ENCODE measurements around the gene NCBP2L. TPM values are rescaled to one million over a fixed set of nuclear protein-coding genes. Genes with fewer than 3 reads are reported as not detected.

Gene NCBP2L
- not detected for total RNA-seq

GRCh38 chrX:107777536-107777832, at the start of gene NCBP2L:
Gene NCBP2L (plus strand): TSS chrX:107777733. CDS start chrX:107794221, 16,488 bp downstream.

GRCh38 chrX:107775734-107776511, 1.6 kb upstream of the NCBP2L start, which contains the start of gene TSC22D3:
Gene TSC22D3 (minus strand): TSS chrX:107775787. CDS start chrX:107775419, 368 bp downstream.

GRCh38 chrX:107825698-107826237, 48.2 kb downstream of the NCBP2L start, which contains the start of gene MID2:
Gene MID2 (plus strand): TSS chrX:107825866. CDS start chrX:107826427, 561 bp downstream.

Other genes with a start within 250 kb of the NCBP2L start
- 10 to 100 TPM; 56.1 to 58.5 TPM for gene PRPS1, start 149.2 kb upstream of the NCBP2L start, total RNA-seq
- gene TSC22D3, start 1.9 kb upstream of the NCBP2L start, total RNA-seq: 10 to 100 TPM; 57.3 to 59.2 TPM
- 1 to 10 TPM; 5.0 to 5.2 TPM for gene MID2, start 48.1 kb downstream of the NCBP2L start, total RNA-seq
- gene TEX13B, start 204.6 kb downstream of the NCBP2L start, total RNA-seq: not detected

Measured in activated naive CD4-positive, alpha-beta T cell treated with anti-CD3 and anti-CD28 coated beads, Interleukin-2, amount 10 ng/mL, durations not matched to agents 5 hours and 36 hours (primary cell).